Measurements from ENCODE around the gene PDCD2L.
"Not testable (repeated sequence)": the region's sequence is repeated elsewhere in the genome, so short reads cannot be mapped to it uniquely, and the experiment has no call there.

DNA sequence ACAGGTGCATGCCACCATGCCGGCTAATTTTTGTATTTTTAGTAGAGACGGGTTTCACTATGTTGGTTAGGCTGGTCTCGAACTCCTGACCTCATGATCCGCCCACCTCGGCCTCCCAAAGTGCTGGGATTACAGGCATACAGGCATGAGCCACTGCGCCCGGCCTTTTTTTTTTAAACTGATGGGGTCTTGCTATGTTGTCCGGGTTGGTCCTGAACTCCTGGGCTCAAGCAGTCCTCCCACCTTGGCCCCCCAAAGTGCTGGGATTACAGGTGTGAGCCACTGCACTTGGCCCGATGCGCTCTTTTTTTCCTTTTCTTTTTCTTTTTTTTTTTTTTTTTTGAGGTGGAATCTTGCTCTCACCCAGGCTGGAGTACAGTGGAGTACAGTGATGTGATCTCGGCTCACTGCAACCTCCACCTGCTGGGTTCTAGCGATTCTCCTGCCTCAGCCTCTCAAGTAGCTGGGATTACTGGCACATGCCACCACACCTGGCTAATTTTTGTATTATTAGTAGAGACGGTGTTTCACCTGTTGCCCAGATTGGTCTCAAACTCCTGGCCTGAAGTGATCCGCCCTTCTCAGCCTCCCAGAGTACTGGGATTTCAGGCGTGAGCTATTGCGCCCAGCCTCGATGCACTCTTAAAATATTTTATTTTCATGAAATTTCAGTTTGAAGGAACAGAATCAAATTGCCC lies 51.7 kb downstream of the PDCD2L start:
- TF ChIP-seq, protein P1, sequence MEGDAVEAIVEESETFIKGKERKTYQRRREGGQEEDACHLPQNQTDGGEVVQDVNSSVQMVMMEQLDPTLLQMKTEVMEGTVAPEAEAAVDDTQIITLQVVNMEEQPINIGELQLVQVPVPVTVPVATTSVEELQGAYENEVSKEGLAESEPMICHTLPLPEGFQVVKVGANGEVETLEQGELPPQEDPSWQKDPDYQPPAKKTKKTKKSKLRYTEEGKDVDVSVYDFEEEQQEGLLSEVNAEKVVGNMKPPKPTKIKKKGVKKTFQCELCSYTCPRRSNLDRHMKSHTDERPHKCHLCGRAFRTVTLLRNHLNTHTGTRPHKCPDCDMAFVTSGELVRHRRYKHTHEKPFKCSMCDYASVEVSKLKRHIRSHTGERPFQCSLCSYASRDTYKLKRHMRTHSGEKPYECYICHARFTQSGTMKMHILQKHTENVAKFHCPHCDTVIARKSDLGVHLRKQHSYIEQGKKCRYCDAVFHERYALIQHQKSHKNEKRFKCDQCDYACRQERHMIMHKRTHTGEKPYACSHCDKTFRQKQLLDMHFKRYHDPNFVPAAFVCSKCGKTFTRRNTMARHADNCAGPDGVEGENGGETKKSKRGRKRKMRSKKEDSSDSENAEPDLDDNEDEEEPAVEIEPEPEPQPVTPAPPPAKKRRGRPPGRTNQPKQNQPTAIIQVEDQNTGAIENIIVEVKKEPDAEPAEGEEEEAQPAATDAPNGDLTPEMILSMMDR (conservative IDR thresholded peaks at IDR 0.05): not testable (repeated sequence)
- not testable (repeated sequence) for TF ChIP-seq EZH2 (IDR thresholded peaks at IDR 0.05; ENCODE audit: low read depth)
